Esophagus squamous epithelium (tissue), 5 donors: ENCODE results near the gene STX18. TPM values are rescaled to one million over a fixed set of nuclear protein-coding genes. Genes with fewer than 3 reads are reported as not detected.

Source experiments
- DNase-seq: peaks from one replicate; lab custom pipeline; 2025; lab: John Stamatoyannopoulos, UW
- H3K27ac ChIP-seq, 4 donors: fragments of 200-600 bp; sonication (generic); one replicate each; pipeline ENCODE4 v1.5.1; 2016 to 2019; ENCODE audit warnings: mild to moderate bottlenecking in 1 of 4
- H3K27me3 ChIP-seq, 4 donors: fragments of 200-600 bp; sonication (generic); 1 replicate in 3 of 4; 2 replicates in 1 of 4; pipeline versions ENCODE4 v1.5.1 to v1.6.0; 2017 to 2021; ENCODE audit warnings: antibody characterized with exemption in 1 of 4
- H3K36me3 ChIP-seq, 3 donors: fragments of 200-600 bp; sonication (generic); one replicate each; pipeline ENCODE4 v1.5.1; 2016 to 2019
- H3K4me1 ChIP-seq, 3 donors: fragments of 200-600 bp; sonication (generic); one replicate each; pipeline ENCODE4 v1.5.1; 2017 to 2019
- H3K4me3 ChIP-seq, 4 donors: fragments of 200-600 bp; sonication (generic); 1 replicate in 3 of 4; 2 replicates in 1 of 4; pipeline ENCODE4 v1.5.1; 2016 to 2019; ENCODE audit warnings: mild to moderate bottlenecking in 2 of 4, moderate library complexity in 1 of 4
- H3K9me3 ChIP-seq, 3 donors: fragments of 200-600 bp; sonication (generic); one replicate each; pipeline ENCODE4 v1.5.1; 2016 to 2019
- CTCF ChIP-seq, 6 experiments: fragments of 450-650 bp in 4 of 6; fragments of 200-600 bp in 2 of 6; sonication (generic) in 2 of 6; IDR thresholded peaks; one replicate each; pipeline ENCODE4 v1.5.1; 2016 to 2019; ENCODE audit warnings: antibody characterized with exemption in 6 of 6, mild to moderate bottlenecking in 4 of 6, moderate library complexity in 4 of 6
- POLR2A ChIP-seq, 4 donors: fragments of 450-650 bp; IDR thresholded peaks; one replicate each; pipeline ENCODE4 v1.6.1; 2017; ENCODE audit warnings: antibody characterized with exemption in 4 of 4, mild to moderate bottlenecking in 4 of 4, moderate library complexity in 3 of 4
- WGBS, 2 donors: methylation state at CpG; one replicate each; pipeline ENCODE4 v1.1.5; 2018; 5-methylcytosine and 5-hydroxymethylcytosine counted together
- intact Hi-C: fragments of 100-400 bp; cut with DNase I; formaldehyde crosslinking; loops from one replicate; pipeline ENCODE4 v1.15.0; 2022
- total RNA-seq, 4 donors: library from RNA; depleted of rRNA; stranded (reverse); fragments of >200 nt; gene quantifications; one replicate each; pipeline ENCODE4 v1.1.0, GENCODE V29; 2016
- donor health status: DM: yes; HTN: yes; CAD: no.

The STX18 gene
- total RNA-seq, 4 donors from 2014 or later, result 10.5 to 27.8 (median 19.3) TPM

- intact Hi-C loops, result no loop called here
- Histone ChIP-seq H3K36me3 (peaks cover 0 to 14% (median 0%) of the 10 kb centered on the region in 3 donors), H3K4me1 (peaks cover 0 to 37% (median 7%) of the 10 kb centered on the region in 3 donors), H3K27ac (no peak overlapping the region), H3K27me3 (peaks cover 0 to 78% (median 0%) of the 10 kb centered on the region in 4 donors), H3K4me3 (no peak overlapping the region), H3K9me3 (no peaks in the 10 kb centered on the region)
- WGBS, 2 donors, result 86 to 92% methylated on average over 5 to 12 of the region's 13 CpGs
- no peak for TF ChIP-seq CTCF (IDR thresholded peaks at IDR 0.05)
- no peak for TF ChIP-seq POLR2A (IDR thresholded peaks at IDR 0.05)
- DNase-seq, result no peak
Observed at GRCh38 chr4:4397441-4397819, 144.4 kb downstream of the STX18 start.

- intact Hi-C loops, result no loop called here
- TF ChIP-seq CTCF (IDR thresholded peaks at IDR 0.05) (no peak), POLR2A (IDR thresholded peaks at IDR 0.05) (no peak)
- 52 to 61% methylated on average over 11 to 18 of the region's 19 CpGs for WGBS, 2 donors
- H3K36me3 ChIP-seq, result peaks cover 0 to 14% (median 0%) of the 10 kb centered on the region in 3 donors
- H3K4me3 ChIP-seq, result no peak overlapping the region
- H3K9me3 ChIP-seq, result no peaks in the 10 kb centered on the region
- H3K27ac ChIP-seq, result no peak overlapping the region
- H3K4me1 ChIP-seq, result peaks cover 3 to 40% (median 13%) of the 10 kb centered on the region in 3 donors
- DNase-seq, result no peak
- peaks cover 0 to 84% (median 0%) of the 10 kb centered on the region in 4 donors for H3K27me3 ChIP-seq
Observed at GRCh38 chr4:4396628-4397440, 145.0 kb downstream of the STX18 start.

- DNase-seq, result no peak
- peaks cover 0 to 13% (median 0%) of the 10 kb centered on the region in 3 donors for H3K36me3 ChIP-seq
- intact Hi-C loops, result no loop called here
- H3K4me1 ChIP-seq, result peaks cover 3 to 48% (median 13%) of the 10 kb centered on the region in 3 donors
- no peaks in the 10 kb centered on the region for H3K9me3 ChIP-seq
- H3K27me3 ChIP-seq, result peaks cover 0 to 85% (median 0%) of the 10 kb centered on the region in 4 donors
- WGBS, 2 donors, result 40 to 56% methylated on average over 3 to 7 of the region's 26 CpGs
- no peak overlapping the region for H3K27ac ChIP-seq
- no peak for TF ChIP-seq POLR2A (IDR thresholded peaks at IDR 0.05)
- no peak for TF ChIP-seq CTCF (IDR thresholded peaks at IDR 0.05)
- H3K4me3 ChIP-seq, result no peak overlapping the region
Observed at GRCh38 chr4:4395849-4396627, 145.8 kb downstream of the STX18 start.

- TF ChIP-seq CTCF (IDR thresholded peaks at IDR 0.05) (no peak), POLR2A (IDR thresholded peaks at IDR 0.05) (no peak)
- peaks cover 0 to 87% (median 0%) of the 10 kb centered on the region in 4 donors for H3K27me3 ChIP-seq
- H3K36me3 ChIP-seq, result peaks cover 0 to 8% (median 0%) of the 10 kb centered on the region in 3 donors
- intact Hi-C loops, result no loop called here
- 66 to 76% methylated on average over 2 to 9 of the region's 9 CpGs for WGBS, 2 donors
- H3K9me3 ChIP-seq, result no peaks in the 10 kb centered on the region
- DNase-seq, result no peak
- peaks cover 3 to 49% (median 13%) of the 10 kb centered on the region in 3 donors for H3K4me1 ChIP-seq
- no peak overlapping the region for H3K4me3 ChIP-seq
- no peak overlapping the region for H3K27ac ChIP-seq
Observed at GRCh38 chr4:4395371-4395770, 146.5 kb downstream of the STX18 start.
